Activated CD8-positive, alpha-beta memory T cell treated with anti-CD3 and anti-CD28 coated beads, Interleukin-2, amount 50 U/mL, for 1 hour (primary cell): ENCODE data around the gene GNE.
"Not testable (repeated sequence)": the region's sequence is repeated elsewhere in the genome, so short reads cannot be mapped to it uniquely, and the experiment has no call there.

Experiments used
- DNase-seq: peaks from one replicate; pipeline ENCODE4 v3.0.0-alpha.2; 2020; ENCODE audit errors: extremely low read depth

The GNE gene

DNA sequence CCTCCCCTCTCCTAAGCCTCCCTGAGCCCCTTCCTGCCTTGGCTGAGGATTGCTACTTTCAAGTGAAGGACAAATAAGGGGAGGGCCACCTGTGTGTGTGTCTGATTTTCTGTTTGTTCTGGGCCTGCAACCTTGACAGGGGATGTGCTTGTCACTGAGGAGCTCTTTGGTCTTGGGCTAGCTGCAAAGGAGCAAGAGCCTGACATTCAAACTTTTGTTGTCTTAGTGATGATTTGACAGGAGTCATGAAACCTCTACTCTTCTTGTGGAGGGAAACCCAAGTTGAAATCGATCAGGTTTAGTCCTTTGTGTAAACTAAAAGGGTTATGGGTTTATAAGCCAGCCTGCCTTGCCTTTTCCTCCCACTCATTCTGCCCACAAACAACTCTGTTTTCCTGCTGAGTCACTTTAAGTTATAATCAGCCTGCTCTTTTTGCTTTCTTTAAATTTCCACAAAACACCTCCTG, 50.7 kb downstream of the GNE start:
- DNase-seq, result no peak

DNA sequence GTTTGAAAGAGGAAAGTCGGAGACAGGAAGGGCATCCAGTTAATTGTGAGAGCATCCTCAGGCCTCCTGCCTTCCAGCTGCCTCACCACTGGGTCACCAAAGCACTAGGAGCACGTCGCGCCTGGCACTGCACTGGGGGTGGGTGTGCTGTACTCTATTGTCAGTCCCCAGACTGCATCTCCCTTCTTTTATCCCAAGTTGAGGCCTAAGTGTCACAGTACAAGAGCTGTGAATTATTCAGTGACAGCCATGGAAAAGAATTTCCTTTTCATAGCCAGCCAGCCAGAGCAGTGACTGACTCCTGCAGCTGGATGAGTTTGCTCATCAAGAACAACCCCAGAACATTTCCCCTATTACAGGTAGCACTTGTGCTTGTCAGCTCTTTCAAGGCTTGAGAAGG, 51.2 kb downstream of the GNE start:
- no peak for DNase-seq

DNA sequence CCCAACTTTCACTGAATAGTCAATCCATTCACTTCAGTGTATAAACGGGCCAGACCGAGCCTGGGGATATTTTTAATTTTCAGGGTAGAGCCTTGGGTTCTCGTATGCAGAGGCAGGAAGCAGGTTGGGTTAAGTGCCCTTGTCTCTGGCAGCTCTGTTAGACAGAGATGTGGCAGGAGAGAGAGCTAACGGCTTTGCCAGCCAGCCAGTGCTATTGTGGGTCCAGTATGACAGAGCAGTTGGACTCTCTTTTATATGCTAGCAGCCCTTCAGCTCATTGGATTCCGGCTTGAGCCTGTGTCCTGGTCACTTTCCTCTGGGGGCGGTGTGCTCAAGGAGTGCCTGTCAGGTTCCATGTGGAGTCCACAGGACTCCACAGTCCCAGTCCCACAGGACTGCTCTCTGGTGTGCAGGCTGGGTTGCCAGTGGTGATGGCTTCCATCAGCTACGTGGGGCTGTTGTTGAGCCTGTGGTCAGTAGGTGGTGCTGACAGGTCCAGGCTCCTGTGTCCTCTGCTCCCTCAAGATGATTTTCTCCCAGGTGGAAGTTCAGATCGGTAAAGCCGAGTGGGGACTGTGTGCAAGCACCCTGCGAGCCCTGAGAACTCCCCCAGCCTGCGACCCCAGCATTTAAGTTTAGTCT, 53.2 kb downstream of the GNE start:
- DNase-seq, result no peak

DNA sequence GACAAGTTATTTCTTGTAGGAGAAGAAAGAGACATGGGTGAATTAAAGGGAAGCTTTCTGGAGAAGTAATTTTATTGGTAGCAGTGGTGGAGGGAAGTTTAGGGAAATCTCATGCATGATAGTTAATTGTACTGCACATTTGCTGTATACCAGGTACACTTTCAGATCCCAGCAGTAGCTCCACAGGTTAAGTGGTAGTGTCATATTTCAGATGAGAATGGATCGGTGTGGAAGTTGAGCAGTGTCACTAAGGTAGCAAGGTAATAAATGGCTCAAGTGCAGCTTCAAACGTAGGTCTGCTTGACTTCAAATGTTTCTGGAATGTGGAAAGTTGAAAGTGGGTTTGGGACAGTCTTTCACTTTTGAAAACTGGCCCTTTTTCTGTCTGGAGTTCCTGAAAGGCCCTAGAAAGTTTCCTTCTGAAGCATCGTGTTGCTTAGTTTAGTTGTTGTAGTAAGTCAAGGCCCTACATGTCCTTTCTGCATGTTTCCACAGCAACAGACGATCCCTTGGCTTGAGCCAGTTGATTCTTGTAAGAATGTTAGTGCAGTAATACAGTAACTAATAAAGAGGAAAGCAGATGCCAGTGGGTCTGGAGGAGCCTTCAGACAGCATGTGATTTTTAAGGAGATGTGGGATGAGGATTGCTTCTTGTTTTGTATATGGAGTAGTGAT, 63.8 kb downstream of the GNE start:
- no peak for DNase-seq

DNA sequence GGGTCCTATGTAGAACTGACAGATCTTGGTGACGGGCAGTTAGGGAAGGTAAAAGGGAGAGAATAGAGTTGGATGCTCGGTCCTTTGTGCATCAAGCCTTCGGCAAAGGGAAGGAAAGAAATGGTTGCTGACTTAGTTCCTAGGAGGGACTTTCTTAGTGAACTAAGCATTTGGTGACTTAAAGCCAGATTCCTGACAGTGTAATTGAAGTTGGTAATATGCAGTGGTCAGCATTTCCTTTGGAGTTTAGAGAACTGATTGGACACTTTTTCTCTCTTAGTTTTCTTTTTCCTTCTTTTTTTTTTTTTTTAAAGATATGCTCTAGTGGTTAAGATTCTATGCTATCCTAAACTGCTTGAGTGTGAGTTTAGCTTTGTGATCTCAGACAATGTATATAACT, 65.2 kb downstream of the GNE start:
- no peak for DNase-seq

DNA sequence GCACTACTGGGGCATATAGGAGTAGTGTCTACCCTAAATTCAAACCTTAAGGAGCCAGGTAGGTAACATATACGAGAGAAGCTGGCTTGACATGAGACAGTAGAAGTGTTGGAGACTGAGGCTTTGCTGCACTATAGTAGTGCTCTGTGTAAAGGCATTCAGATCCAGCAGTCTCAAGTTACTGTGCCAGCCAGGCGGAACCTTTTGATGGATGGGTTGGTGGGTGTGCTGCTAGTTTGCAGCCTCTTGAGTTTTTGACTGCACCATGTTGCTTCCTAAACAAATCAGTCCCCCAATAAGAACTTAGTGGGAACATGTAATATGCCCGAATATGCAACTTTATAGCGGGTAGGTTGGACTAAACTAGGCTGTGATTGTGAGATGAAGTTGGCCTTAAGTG, 66.1 kb downstream of the GNE start:
- DNase-seq, result no peak

DNA sequence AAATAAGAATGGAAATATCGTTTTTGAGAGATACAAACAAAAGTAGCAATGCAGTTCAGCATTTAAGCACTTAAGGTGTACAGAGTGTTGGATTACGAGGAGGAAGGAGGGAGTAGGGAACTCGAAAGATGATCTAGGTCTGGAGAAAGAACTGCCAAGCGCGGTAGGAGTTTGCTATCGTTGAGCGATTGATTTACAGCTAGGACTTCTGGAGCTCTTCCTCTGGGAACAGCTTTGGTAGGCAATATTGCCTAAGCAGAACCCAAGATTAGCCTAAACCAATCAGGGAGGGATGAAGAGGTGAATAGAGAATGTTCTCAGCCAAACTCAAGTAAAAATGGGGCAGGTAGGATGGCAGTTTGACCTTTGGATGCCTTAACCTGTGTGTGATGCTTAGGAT, 66.6 kb downstream of the GNE start:
- DNase-seq, result no peak

DNA sequence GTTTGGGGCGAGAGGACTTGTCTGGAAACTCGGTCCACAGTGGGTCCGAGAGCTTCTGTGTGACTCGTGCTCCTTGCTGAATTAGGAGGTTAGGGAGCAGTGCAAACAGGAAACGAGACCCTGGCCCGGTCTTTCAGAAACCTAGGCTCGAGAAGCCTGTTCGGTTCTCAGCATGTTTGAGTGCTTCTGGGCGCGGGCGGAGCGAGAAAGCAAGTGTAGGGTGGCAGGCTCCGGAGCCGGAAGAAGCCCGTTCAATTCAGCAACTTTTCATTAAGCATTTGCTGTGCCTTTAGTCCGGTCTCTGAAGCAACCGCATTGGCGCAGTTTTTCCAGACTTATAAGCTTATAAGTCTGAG, 67.0 kb downstream of the GNE start:
- no peak for DNase-seq

DNA sequence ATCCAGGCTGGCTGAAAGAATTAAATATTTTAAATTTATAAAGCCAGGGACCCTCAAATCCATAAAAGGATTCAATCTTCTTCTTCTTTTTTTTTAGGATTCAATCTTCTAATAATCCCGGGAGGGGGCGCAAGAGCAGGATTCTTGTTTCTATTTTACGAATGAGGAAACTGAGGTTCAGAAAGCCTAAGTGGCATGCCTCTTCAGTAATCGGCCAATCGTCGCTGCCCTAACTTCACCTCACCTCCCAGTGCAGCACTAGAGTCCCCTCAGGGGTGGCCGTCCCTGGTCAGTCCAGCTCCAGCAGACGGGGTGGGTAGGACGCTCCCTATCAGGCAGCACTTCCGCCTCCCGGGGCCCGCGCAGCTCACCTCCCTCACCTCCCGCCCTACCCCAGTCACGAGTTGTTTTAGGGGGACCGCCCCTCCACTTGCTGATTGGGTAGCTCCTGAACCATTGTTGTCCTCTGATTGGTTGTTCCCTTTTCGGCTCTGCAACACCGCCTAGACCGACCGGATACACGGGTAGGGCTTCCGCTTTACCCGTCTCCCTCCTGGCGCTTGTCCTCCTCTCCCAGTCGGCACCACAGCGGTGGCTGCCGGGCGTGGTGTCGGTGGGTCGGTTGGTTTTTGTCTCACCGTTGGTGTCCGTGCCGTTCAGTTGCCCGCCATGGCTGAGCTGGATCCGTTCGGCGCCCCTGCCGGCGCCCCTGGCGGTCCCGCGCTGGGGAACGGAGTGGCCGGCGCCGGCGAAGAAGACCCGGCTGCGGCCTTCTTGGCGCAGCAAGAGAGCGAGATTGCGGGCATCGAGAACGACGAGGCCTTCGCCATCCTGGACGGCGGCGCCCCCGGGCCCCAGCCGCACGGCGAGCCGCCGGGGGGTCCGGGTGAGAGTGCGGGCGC, 67.6 kb downstream of the GNE start, which contains the start of gene CLTA:
TSS of gene CLTA (plus strand) at position 534 of the 902 bp plus-strand sequence. CDS start at position 670, 136 bp downstream.
- DNase-seq, result peak; percentile 85

DNA sequence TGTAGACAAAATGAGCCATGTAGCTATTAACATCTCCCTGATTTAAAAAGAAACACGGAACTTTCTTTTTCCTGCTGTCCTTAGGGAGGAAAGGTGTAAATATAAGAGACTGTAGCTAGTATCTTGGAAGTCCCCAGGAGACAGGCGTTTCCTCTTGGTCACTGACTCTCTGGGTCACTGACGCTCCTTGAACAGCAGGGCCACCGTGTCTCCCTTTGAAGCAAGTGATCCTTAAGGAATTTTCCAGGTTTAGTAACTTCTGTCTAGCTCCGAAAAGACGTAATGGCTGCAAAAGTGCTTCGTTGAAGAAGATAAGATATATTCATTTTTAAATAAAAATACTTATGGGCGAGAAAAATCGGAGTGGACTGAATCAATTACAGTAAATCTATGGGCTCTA, 68.3 kb downstream of the GNE start:
- DNase-seq, result no peak

DNA sequence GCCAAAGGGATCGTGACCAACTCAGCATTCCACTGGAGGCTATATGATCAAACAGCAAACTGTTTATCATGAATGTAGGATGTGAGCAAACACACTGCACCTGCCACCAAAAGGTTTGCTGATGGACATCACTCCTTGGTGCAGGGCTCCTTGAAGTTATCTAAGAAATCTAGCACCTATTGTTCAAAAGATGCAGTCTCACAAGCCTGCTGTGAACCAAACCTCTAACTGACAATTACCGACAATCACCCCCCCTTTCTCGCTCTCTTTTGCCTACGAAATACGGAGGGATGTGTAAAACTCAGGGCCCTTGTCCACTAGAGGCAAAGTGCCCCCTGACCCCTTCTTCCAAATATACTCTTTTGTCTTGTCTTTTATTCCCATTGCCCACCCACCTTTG, 70.0 kb downstream of the GNE start:
- DNase-seq, result no peak

DNA sequence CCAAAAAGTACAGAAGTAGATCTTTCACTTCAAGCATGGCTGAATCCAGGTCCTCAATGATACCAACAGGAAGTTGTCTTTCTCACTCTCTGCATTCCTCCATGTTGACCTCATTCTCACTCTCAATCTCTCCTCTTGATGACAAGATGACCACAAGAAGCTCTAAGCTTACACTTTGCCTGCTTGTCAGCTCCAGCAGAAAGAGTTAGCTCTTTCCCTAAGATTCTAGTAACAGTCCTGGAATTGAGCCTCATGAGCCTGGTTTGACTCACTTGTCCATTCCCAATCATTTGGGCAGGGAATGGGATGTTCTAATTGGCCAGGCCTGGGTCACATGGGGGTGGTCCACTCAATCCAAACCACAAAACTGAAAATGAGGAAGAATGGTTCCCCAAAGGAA, 70.8 kb downstream of the GNE start:
- no peak for DNase-seq

DNA sequence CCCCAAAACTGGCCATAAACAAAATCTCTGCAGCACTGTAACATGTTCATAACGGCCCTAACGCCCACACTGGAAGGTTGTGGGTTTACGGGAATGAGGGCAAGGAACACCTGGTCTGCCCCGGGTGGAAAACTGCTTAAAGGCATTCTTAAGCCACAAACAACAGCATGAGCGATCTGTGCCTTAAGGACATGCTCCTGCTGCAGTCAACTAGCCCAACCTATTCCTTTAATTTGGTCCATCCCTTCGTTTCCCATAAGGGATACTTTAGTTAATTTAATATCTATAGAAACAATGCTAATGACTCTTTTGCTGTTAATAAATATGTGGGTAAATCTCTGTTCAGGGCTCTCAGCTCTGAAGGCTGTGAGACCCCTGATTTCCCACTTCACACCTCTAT, 78.0 kb downstream of the GNE start:
- not testable (repeated sequence) for DNase-seq

DNA sequence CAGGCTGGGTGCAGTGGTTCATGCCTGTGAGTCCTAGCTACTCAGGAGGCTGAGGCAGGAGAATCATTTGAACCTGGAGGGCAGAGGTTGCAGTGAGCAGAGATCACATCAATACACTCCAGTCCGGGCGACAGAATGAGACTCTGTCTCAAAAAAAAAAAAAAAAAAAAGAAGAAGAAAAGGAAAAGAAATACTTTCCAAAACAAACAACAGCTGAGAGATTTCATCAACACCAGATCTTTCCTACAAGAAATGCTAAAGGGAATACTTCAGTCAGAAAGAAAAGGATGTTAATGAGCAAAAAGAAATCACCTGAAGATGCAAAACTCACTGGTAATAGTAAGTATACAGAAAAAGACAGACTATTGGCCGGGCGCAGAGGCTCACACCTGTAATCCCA, 80.7 kb downstream of the GNE start:
- DNase-seq, result no peak

DNA sequence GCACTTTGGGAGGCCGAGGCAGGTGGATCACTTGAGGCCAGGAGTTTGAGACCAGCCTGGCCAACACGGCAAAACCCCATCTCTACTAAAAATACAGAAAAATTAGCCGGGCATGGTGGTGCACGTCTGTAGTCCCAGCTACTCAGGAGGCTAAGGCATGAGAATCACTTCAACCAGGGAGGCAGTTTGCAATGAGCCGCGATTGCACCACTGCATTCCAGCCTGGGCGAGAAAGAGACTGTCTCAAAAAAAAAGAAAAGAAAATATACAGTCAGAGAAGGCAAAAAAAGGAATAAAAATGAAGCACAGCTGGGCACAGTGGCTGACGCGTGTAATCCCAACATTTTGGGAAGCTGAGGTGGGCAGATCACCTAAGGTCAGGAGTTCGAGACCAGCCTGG, 81.8 kb downstream of the GNE start:
- DNase-seq, result not testable (repeated sequence)

DNA sequence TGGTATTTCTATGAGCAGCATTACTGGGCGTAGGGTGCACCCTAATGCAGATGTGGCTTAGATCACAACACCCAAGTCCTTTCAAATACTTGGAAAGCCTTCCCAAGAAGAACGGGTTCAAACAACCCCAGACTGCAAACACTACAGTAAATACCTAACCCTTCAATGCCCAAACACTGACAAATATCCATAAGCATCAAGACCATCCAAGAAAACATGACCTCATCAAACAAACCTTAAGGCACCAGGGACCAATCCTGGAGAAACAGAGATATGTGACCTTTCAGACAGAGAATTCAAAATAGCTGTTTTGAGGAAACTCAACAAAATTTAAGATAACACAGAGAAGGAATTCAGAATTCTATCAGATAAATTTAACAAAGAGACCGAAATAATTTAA, 83.0 kb downstream of the GNE start:
- DNase-seq, result not testable (repeated sequence)

DNA sequence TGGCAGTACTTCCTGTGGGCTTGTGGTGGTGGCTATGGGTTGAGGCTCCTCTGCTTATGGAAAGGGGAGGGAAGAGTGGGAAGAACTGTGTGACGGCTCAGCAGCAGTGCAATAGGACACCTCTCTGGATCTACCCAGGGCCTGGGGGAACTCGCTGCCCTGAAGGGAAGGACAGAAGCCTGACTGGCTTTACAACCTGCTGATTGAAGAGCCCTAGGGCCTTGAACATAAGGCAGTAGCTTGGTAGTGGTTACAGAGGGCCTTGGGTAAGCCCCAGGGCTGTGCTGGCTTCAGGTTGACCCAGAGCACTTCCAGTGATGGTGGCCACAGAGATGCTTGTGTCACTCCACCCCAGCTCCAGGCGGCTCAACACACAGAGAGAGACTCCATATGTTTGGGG, 83.5 kb downstream of the GNE start:
- DNase-seq, result no peak

DNA sequence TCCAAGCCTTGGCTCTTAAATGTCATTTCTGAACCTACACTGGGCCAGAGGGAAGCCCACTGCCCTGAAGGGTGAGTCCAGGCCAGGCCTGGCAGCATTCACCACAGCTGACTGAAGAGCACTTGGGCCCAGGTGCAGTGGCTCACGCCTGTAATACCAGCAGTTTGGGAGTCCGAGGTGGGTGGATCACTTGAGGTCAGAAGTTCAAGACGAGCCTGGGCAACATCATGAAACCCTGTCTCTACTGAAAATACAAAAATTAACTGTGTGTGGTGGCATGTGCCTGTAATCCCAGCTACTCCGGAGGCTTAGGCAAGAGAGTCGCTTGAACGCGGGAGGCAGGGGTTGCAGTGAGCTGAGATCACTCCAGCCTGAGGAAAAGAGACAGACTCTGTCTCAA, 84.0 kb downstream of the GNE start:
- DNase-seq, result no peak

DNA sequence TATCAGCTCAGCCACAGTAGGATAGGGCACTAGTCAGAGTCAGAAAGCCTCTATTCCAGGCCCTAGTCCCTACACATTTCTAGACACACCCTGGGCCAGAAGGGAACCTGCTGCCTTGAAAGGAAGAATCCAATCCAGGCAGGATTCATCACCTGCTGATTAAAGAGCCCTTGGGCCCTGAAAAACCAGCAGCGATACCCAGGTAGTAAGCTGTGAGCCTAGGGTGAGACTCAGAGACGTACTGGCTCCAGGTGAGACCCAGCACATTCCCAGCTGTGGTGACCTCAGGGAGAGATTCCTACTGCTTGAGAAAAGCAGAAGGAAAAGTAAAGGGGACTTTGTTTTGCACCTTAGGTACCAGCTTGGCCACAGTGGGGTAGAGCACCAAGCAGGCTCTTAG, 84.4 kb downstream of the GNE start:
- no peak for DNase-seq

DNA sequence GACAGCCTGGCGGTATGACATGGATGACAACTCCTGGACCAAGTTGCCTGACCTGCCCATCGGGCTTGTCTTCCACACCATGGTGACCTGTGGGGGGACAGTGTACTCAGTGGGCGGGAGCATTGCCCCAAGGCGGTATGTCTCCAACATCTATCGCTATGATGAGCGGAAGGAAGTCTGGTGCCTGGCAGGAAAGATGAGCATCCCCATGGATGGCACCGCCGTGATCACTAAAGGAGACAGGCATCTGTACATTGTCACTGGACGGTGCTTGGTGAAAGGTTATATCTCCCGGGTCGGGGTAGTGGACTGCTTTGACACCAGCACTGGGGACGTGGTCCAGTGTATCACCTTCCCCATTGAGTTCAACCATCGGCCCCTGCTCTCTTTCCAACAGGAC, 87.7 kb downstream of the GNE start:
- DNase-seq, result no peak

DNA sequence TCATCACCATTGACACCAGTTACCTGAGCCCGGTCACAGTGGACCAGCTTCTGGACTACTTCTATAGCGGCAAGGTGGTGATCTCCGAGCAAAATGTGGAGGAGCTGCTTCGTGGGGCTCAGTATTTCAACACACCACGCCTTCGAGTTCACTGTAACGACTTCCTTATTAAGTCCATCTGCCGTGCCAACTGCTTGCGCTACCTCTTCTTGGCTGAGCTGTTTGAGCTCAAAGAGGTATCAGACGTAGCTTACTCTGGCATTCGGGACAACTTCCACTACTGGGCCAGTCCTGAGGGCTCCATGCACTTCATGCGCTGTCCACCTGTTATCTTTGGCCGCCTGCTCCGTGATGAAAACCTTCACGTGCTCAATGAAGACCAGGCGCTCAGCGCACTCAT, 88.5 kb downstream of the GNE start:
- DNase-seq, result no peak

DNA sequence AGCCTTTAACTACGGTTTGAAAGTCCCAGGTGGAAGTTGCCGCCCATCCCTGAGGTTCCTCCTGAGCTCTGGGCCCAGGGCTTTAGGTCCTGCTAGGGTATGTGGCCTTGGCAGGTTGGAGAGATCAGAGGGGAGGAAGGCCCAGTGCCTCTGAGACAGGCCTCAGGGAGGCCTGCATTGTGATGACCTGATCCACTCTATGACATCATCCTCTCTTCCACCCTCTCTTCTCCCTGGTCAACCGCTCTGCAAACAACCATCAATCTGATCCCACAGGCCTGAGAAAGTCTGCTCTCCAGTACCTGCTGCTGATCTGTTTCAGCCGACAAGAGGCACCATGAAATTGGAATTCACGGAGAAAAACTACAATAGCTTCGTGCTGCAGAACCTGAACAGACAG, 89.1 kb downstream of the GNE start, which contains the start of gene CCIN:
TSS of gene CCIN (plus strand) at position 223 of the 400 bp plus-strand sequence. CDS start at position 338, 115 bp downstream.
- no peak for DNase-seq
